GM18951 (cell line): ENCODE data around the gene ARHGAP22.

ENCODE experiments used
- POLR2A ChIP-seq: IDR thresholded peaks from 4 replicates; pipeline ENCODE4 v1.6.1; 2011; ENCODE audit warnings: mild to moderate bottlenecking; ENCODE audit not compliant: insufficient read length, insufficient read depth; ENCODE audit errors: extremely low read depth
- in situ Hi-C: fragments of 300-500 bp; cut with MboI; formaldehyde crosslinking; loops from one replicate; pipeline ENCODE4 v1.12.0; 2022; ENCODE audit warnings: low sequenced_read_pairs, mixed read lengths, inconsistent platforms; ENCODE audit not compliant: unreplicated experiment

The ARHGAP22 gene

GRCh38 chr10:48607356-48608278 is 2.7 kb upstream of the ARHGAP22 start:
- in situ Hi-C loops = loop anchor here (10.0 kb wide), 1 partner anchor 47 kb away; no protein-coding TSS in a partner anchor
- TF ChIP-seq POLR2A = no peak

- in situ Hi-C loops = loop anchor here (10.0 kb wide), 1 partner anchor 48 kb away; no protein-coding TSS in a partner anchor
- no peak for TF ChIP-seq POLR2A
Observed at GRCh38 chr10:48606530-48607355, 1.9 kb upstream of the ARHGAP22 start.

DNA sequence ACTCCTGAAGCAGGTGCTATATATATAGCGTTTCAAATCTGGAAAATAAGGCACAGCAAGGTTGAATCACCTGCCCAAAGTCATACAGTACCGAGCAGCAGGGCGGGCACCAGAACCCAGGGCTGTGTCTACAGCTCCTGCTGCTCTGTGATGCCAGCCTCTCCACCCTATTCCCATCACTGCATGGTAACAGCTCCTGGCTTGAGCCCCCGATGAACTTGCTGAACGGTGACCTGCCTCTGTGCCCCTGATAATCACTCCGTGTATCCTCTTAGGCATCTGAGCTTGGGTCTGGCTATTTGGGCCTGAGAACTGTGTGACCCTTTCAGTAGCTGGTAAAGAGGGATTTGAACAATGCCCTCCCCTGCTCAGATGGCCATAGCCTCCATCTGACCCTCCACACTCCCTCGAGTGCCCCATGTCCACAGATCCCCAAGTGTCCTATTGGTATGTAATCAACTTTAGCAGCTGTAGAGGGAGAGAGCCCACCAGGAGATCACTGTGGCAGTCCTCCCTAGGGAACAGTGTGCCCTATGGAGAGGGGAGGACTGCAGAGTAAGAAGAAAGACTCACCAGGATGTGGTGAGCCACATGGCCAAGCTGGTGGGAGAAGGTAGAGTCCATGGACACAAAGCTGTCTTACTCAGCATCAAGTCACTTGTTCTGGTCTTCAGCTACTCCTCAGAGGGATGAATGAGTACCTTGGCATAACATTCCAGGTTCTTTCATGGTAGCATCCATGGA is 1.1 kb upstream of the ARHGAP22 start:
- TF ChIP-seq POLR2A = no peak
- in situ Hi-C loops = loop anchor here (10.0 kb wide), 1 partner anchor 49 kb away; no protein-coding TSS in a partner anchor

GRCh38 chr10:48604039-48604990 is 558 bp downstream of the ARHGAP22 start:
- in situ Hi-C loops = loop anchor here (10.0 kb wide), 1 partner anchor 50 kb away; no protein-coding TSS in a partner anchor
- no peak for TF ChIP-seq POLR2A

- no peak for TF ChIP-seq POLR2A
- in situ Hi-C loops = loop anchor here (10.0 kb wide), 1 partner anchor 51 kb away; no protein-coding TSS in a partner anchor
Observed at GRCh38 chr10:48603421-48604038, 1.3 kb downstream of the ARHGAP22 start.

DNA sequence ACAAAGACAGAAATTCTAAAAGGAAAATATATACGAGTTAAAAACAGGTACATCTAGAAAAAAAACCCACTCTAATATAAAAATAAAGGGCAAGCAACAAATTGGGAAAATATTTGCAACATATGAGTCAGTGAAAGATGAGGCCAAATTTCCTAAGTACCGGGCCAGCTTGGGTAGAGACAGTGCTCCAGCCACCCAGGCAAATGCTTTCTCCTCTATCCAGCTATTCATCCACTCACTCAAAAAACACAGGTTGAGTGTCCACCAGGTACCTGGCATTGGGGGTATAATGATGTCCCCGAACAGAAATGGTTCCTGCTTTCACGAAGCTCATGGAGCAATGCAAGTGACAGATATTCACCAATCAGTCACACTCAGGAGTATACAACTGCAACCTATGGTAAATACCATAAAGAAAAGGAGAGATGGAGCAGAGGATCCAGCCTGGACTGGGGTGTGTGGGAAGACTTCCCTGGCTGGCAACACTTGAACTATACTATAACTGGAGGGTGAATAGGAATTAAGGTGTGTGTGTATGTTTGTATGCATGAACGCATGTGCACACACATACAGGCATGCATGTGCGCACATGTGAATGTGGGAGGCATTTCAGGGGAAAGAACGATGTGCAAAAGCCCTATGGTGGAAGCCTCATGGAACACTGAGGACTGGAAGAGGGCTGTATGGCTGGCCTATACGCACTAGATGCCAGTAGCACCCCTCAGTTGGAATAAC is 2.3 kb downstream of the ARHGAP22 start:
- no peak for TF ChIP-seq POLR2A
- in situ Hi-C loops = loop anchor here (10.0 kb wide), 1 partner anchor 52 kb away; no protein-coding TSS in a partner anchor

DNA sequence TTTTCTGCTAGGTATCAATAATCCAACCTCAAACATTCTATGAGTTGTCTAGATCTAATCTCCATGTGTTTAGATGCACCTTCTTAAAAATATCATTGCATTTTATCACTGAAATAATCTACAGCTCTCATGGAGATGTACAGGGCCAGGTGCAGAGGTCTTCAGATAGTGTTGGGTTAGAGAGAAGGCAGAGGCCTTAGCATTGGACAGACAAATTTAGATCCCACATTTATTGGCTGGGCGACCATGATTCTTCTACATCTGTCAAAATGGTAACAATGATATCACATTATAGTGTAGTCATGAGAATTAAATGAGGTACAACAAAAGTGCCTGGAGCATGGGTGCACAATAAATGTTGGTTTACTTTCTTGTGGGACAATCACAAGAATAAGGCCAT is 3.1 kb downstream of the ARHGAP22 start:
- in situ Hi-C loops = loop anchor here (10.0 kb wide), 1 partner anchor 53 kb away; no protein-coding TSS in a partner anchor
- no peak for TF ChIP-seq POLR2A

GRCh38 chr10:48600645-48601505 is 4.0 kb downstream of the ARHGAP22 start:
- in situ Hi-C loops = loop anchor here (10.0 kb wide), 1 partner anchor 54 kb away; no protein-coding TSS in a partner anchor
- TF ChIP-seq POLR2A = no peak

DNA sequence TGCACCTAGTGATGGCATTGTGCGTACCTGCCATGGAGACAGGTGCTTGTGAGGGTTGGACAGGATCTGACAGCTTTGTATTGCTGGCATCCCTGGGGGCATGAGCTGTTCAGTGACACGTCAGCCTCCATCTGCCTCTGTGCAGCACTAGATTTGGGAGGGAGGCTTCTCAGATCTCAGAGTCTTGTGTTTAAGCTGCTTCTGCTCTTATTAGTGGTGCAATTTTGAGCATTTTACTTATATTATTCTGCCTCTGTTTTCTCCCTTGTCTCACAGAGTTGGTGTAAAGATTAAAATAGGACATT is 5.1 kb downstream of the ARHGAP22 start:
- in situ Hi-C loops = loop anchor here (10.0 kb wide), 1 partner anchor 55 kb away; no protein-coding TSS in a partner anchor
- no peak for TF ChIP-seq POLR2A
